GM18870 (cell line): ENCODE results near the gene DHRS12.

Source experiments
- ATAC-seq: cut with Tn5 transposase; IDR thresholded peaks from one replicate; pipeline ENCODE4 v1.9.1; 2021; ENCODE audit warnings: moderate library complexity; ENCODE audit not compliant: unreplicated experiment

Gene DHRS12

GRCh38 chr13:51811920-51812451, 8.0 kb upstream of the DHRS12 start:
- no peak for ATAC-seq

- ATAC-seq = no peak
These were observed 7.1 kb upstream of the DHRS12 start for GRCh38 chr13:51811046-51811445.

DNA sequence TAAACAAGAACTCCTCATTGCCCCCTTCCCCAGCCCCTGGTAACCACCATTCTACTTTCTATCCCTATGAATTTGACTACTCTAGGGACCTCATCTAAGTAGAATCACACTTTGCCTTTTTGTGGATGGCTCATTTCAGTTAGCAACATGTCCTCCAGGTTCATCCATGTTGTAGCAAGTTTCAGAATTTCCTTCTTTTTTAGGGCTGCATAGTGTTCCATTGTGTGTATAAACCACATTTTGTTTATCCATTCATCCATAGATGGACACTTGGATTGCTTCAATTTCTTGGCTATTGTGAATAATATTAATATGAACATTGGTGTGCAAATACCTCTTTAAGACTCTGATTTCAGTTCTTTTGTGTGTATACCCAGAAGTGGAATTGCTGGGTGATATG, 4.8 kb upstream of the DHRS12 start:
- no peak for ATAC-seq

- ATAC-seq = no peak
These were observed 3.1 kb upstream of the DHRS12 start for GRCh38 chr13:51807041-51807440.

DNA sequence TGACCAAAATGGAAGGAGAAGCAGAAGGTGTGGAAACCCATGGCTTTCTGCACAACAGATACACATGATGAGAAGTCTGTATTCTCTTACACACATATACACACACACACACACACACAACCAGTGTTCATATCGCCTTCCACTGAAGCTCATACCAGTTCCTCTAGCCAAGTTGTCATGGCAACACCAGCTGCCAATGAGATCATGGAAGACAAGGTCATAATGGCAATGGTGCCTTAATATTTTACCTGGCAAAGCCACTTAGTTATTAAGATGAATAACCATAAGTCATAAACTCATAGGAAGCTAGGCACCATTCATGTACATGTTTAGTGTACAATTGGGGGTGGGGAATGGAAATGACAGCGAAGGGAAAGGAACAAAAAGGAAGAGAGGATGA, 2.6 kb upstream of the DHRS12 start:
- no peak for ATAC-seq

DNA sequence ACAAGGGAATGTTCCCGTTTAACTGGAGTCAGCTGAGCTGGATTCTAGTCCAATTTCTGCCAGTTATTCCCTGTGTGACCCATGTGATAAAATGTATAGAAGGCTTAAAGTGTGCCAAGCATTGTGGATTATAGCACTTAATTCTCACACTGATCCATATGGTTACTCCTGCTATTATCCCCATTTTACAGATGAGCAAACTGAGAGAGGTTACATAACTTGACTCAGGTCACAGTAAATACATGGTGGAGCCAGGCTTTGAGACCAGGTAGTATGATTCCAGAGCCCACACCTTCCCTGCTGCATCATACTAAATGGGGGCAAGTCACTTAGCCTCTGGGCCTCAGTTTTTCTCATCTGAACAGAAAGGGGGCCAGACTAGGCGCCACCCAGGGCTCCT, 2.0 kb upstream of the DHRS12 start:
- ATAC-seq = no peak

DNA sequence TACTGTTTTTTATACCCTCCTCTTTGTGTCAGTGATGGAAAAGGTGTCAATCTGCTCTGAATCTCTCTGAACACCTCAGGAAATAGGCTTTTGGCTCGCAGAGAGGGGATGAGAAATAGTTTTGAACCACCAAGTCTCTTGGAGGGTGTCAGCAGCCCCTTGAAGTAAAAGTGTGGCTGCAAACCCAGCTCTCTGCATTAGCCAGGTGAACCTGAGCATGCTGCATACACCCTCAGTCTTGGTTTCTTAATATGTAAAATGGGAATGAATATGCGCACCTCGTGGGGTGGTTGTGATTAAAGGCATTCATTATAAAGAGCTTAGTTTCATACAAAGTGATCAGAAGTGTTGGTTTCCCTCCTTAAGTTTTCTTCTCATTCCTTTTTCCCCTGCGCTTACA, 1.4 kb upstream of the DHRS12 start:
- no peak for ATAC-seq

DNA sequence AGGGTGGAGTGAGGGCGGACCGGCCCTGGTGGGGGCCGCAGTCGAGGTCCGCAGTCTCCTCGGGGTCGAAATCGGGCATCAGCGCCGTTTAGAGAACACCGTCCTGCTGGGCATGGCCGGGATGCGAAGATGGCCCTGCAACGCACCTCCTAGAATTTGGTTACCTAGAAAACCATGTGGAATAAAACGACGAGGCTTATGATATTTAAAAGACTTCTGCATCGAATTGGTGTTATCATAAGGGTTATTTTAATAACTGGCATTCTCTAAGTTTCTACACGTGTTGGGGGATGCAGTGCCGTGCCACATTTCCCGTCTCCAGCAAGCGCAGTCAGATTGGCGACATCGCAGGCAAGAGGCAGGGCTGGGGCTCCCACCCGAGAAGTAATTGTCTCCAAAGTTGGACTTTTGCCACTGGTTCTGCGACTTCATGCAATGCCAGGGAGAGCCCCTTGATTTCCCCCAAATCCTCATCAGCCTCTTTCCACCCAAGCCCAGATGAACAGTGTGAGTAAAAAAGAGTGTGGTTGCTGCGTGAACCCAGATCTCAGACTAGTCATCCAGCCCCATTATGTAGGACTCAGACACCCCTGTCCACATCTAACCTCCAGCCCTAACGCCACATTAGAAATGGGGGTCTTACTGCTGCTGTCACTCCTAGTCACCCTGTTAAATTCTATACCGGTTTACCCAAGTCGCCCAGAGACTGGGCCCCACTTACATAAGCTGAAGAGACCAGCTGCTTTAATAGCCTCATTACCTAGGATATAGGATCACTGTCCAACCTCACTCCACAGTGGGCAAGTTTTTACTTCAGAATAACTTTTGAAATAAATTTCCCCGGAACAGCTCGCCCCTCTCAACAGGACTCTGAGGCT, 571 bp upstream of the DHRS12 start:
- ATAC-seq = no peak

DNA sequence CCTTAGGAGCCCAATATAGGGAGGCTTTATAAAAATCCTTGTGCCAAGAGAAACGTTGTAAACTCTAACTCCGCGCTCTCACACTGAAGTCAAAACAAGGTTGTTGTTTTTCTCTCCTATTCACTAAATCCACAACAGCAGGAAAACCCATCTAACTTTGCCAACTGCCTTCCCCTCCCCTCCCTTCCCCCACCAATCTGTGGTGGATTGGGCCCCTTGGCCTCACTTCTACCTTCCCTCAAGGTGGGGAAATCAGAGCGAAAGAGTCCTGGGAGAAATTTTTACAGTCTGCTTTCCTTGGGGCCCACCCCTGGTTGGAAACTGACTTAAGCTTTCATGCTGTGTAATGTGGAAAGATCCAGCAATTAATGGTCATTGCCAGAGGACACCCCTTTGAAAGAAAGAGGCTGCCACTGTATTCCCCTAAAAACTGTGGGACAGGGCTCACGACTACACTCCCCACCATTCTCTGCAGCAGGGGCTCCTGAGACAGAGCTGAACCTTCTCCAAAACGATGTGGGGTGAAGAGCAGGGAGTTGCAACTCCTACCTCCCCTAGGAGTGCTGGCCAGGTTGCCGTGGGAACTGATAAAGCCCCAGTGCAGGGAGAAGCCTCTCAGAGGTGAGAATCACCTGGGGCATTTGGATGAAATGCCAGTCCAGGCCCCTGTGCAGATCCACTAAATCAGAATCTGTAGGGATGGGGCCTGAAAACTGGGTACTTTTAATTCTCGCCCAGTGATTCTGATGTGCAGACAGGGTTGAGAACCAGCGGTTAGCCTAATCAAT, 1.1 kb downstream of the DHRS12 start:
- ATAC-seq = no peak

DNA sequence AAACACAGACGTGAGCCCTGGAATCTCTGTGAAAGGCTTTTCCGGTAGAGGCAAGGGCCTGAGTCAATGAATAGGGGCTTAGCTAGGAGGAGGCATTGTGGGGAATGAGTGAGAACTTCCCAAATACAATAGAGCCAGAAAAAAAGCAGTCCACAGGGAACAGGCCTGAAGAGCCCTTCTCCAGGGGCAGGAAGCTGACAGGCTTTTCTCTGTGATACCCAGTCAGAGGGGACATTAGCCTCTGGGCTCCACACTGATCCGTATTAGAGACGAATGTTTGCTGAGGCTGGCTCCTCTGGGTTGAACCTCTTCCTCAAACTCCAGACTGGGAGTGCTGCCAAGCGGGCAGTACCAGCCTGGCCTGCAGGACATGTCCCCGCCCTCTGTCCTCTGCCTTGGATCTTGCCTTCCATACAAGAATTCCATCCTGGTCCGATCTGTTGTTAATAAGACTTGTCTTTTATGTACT, 2.3 kb downstream of the DHRS12 start:
- no peak for ATAC-seq

GRCh38 chr13:51800486-51800885, 3.5 kb downstream of the DHRS12 start:
- ATAC-seq = no peak

GRCh38 chr13:51799261-51799660, 4.7 kb downstream of the DHRS12 start:
- no peak for ATAC-seq

GRCh38 chr13:51797664-51798488, 6.1 kb downstream of the DHRS12 start:
- ATAC-seq = peak; percentile 35

- no peak for ATAC-seq
These were observed 7.4 kb downstream of the DHRS12 start for GRCh38 chr13:51796546-51796945.

- ATAC-seq = no peak
These were observed 8.5 kb downstream of the DHRS12 start for GRCh38 chr13:51795419-51795818.

GRCh38 chr13:51794964-51795363, 9.0 kb downstream of the DHRS12 start:
- ATAC-seq = no peak

DNA sequence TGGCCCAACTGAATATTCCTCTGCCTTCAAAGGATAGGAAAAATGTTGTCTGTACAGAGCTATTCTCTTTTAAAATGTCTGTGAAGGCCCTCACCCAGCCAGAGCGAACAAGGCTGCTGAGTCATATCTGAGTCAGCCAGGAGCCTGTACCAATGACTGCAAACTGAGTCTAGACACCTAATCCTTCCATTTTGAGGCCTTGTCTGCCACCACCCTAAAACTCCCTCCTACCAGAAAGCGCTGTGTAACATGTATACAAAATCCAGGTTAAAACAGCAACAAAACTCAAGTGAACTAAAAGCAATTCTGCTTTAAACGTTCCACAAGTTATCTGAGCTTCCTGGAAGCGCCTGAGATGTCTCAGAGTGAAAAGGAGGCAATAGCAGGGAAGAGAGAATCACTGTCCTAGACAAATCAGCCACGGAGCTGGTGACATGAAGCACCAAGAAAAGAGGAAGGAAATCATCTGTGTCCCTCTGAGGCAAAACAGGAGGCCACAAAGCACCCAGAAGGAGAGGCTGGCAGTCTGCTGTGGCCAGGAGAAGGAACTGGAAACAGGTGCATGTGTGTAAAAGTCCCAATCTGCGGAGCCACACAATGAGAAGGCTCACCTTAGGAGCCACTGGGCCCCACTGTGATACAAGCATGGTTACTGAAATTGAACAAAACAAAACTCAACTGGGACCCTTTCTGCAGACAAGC, 10.2 kb downstream of the DHRS12 start:
- ATAC-seq = peak; percentile 64

- ATAC-seq = no peak
These were observed 17.3 kb downstream of the DHRS12 start for GRCh38 chr13:51786425-51787265.

DNA sequence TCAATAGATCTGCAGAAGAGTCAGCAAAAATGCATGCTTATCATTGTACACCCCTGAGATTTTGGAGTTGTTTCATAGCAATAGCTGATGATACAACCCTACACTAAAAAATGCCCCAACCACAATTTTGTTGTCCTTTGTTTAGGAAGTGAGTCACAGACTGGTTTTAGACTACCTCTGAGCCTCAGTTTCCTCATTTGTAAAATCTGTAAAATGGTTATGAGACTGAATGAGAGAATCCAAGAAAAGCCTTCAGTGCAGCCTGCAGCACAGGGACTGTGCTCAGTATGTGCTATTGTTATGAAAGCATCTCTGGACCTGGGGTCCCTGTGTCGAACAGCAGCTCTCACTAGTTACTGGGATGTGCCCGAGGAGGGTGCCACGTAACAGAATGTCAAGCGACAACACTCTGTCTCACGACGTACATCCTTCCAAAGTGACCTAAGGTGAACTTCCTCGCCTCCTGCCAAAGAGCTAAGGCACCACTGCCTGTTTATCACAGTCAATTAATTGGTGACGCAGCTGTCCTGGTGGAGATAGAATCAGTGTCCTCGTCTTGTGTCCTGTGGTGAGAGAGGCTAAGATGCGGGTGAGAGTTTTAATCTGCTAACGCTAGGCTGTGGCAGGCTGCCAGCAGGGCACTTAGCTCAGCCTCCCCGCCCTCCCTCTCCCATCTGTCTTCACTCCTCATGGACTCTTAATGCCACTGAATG, 18.1 kb downstream of the DHRS12 start:
- ATAC-seq = no peak
